T-helper 17 cell (primary cell): ENCODE results near the gene GPR42. TPM values are rescaled to one million over a fixed set of nuclear protein-coding genes. Genes with fewer than 3 reads are reported as not detected.
"Not testable (repeated sequence)": the region's sequence is repeated elsewhere in the genome, so short reads cannot be mapped to it uniquely, and the experiment has no call there.

ENCODE experiments used
- ATAC-seq: fragments of 150-1000 bp; cut with Tn5 transposase; 2 replicates; pipeline ENCODE4 v1.10.0; 2021; ENCODE audit warnings: mild to moderate bottlenecking, moderate library complexity
- DNase-seq, 3 donors: peaks; one replicate each; pipeline versions ENCODE4 v3.0.0 to v3.0.0-alpha.2; 2020 to 2021
- H3K9me3 ChIP-seq: one replicate; pipeline ENCODE4 v1.7.0; 2013; ENCODE audit warnings: low read length, mild to moderate bottlenecking; ENCODE audit not compliant: control insufficient read depth, poor library complexity, severe bottlenecking
- H3K27ac Mint-ChIP-seq: one replicate; pipeline ENCODE4 v1.8.0; 2022; ENCODE audit warnings: mild to moderate bottlenecking, moderate library complexity, mixed read lengths
- H3K27me3 Mint-ChIP-seq: one replicate; pipeline ENCODE4 v1.8.0; 2022; ENCODE audit warnings: mixed read lengths
- H3K36me3 Mint-ChIP-seq: one replicate; pipeline ENCODE4 v1.8.0; 2022; ENCODE audit warnings: low read depth, mixed read lengths
- H3K4me1 Mint-ChIP-seq: one replicate; pipeline ENCODE4 v1.8.0; 2022; ENCODE audit warnings: mild to moderate bottlenecking, mixed read lengths
- H3K4me3 Mint-ChIP-seq: one replicate; pipeline ENCODE4 v1.8.0; 2022; ENCODE audit warnings: mild to moderate bottlenecking, moderate library complexity, mixed read lengths
- total RNA-seq, 4 donors: library from RNA in 2 of 4; stranded (reverse) in 2 of 4; gene quantifications; one replicate each; pipeline ENCODE4 v1.2.3 and lab custom pipeline; 2022 to 2026

Gene GPR42
- total RNA-seq, 2 donors from 2014 or later = 0.20 TPM; not detected in 1

- H3K9me3 ChIP-seq = no peaks in the 10 kb centered on the region
- Mint-ChIP-seq H3K4me3 (no peak overlapping the region), H3K27ac (no peak overlapping the region), H3K4me1 (peaks cover 30% of the 10 kb centered on the region), H3K36me3 (no peaks in the 10 kb centered on the region), H3K27me3 (peaks cover 12% of the 10 kb centered on the region)
- no peak for DNase-seq
- no peak for ATAC-seq
Measured at GRCh38 chr19:35350591-35350990, 20.3 kb upstream of the GPR42 start.

- H3K36me3 Mint-ChIP-seq = peaks cover 2% of the 10 kb centered on the region
- no peak overlapping the region for H3K27ac Mint-ChIP-seq
- H3K9me3 ChIP-seq = no peaks in the 10 kb centered on the region
- DNase-seq (peak in 1 of 3 donors; percentile 3), ATAC-seq (no peak)
- H3K4me3 Mint-ChIP-seq = no peak overlapping the region
- peaks cover 4% of the 10 kb centered on the region for H3K27me3 Mint-ChIP-seq
- peaks cover 22% of the 10 kb centered on the region for H3K4me1 Mint-ChIP-seq
Measured at GRCh38 chr19:35351411-35352176, 19.3 kb upstream of the GPR42 start.

GRCh38 chr19:35352177-35352447 lies 18.8 kb upstream of the GPR42 start:
- no peak for DNase-seq
- ATAC-seq = no peak
- no peaks in the 10 kb centered on the region for H3K9me3 ChIP-seq
- peaks cover 2% of the 10 kb centered on the region for H3K36me3 Mint-ChIP-seq
- H3K27me3 Mint-ChIP-seq = peaks cover 4% of the 10 kb centered on the region
- no peak overlapping the region for H3K27ac Mint-ChIP-seq
- peaks cover 17% of the 10 kb centered on the region for H3K4me1 Mint-ChIP-seq
- H3K4me3 Mint-ChIP-seq = no peak overlapping the region

GRCh38 chr19:35352448-35353304 lies 18.2 kb upstream of the GPR42 start:
- H3K27me3 Mint-ChIP-seq = peaks cover 4% of the 10 kb centered on the region
- H3K36me3 Mint-ChIP-seq = peaks cover 2% of the 10 kb centered on the region
- ATAC-seq = peak; percentile 84
- no peak overlapping the region for H3K27ac Mint-ChIP-seq
- peaks cover 11% of the 10 kb centered on the region for H3K4me1 Mint-ChIP-seq
- H3K4me3 Mint-ChIP-seq = no peak overlapping the region
- H3K9me3 ChIP-seq = no peaks in the 10 kb centered on the region
- peak; percentile 44 to 53 (median 48) for DNase-seq

GRCh38 chr19:35353635-35354034 lies 17.2 kb upstream of the GPR42 start:
- no peaks in the 10 kb centered on the region for H3K9me3 ChIP-seq
- no peak overlapping the region for H3K4me3 Mint-ChIP-seq
- peaks cover 5% of the 10 kb centered on the region for H3K36me3 Mint-ChIP-seq
- H3K27ac Mint-ChIP-seq = no peak overlapping the region
- no peak for ATAC-seq
- peaks cover 13% of the 10 kb centered on the region for H3K4me1 Mint-ChIP-seq
- DNase-seq = no peak
- H3K27me3 Mint-ChIP-seq = peaks cover 12% of the 10 kb centered on the region

GRCh38 chr19:35354898-35355297 lies 16.0 kb upstream of the GPR42 start:
- H3K27ac Mint-ChIP-seq = no peak overlapping the region
- DNase-seq (no peak), ATAC-seq (no peak)
- peaks cover 5% of the 10 kb centered on the region for H3K36me3 Mint-ChIP-seq
- no peak overlapping the region for H3K4me3 Mint-ChIP-seq
- peaks cover 7% of the 10 kb centered on the region for H3K27me3 Mint-ChIP-seq
- H3K4me1 Mint-ChIP-seq = peaks cover 10% of the 10 kb centered on the region
- no peaks in the 10 kb centered on the region for H3K9me3 ChIP-seq

- DNase-seq (no peak), ATAC-seq (no peak)
- H3K27me3 Mint-ChIP-seq = peaks cover 8% of the 10 kb centered on the region
- peak overlapping the region; percentile 37 for H3K27ac Mint-ChIP-seq
- H3K4me1 Mint-ChIP-seq = peaks cover 10% of the 10 kb centered on the region
- H3K4me3 Mint-ChIP-seq = no peak overlapping the region
- no peaks in the 10 kb centered on the region for H3K9me3 ChIP-seq
- H3K36me3 Mint-ChIP-seq = peaks cover 5% of the 10 kb centered on the region
Measured at GRCh38 chr19:35355791-35356460, 14.9 kb upstream of the GPR42 start.

GRCh38 chr19:35357867-35358573 lies 12.8 kb upstream of the GPR42 start, which contains the start of gene FFAR3:
Gene FFAR3, plus strand, starts transcription at chr19:35358460. Its CDS starts 431 bp downstream, at chr19:35358891.
- peaks cover 27% of the 10 kb centered on the region for H3K27me3 Mint-ChIP-seq
- peaks cover 5% of the 10 kb centered on the region for H3K36me3 Mint-ChIP-seq
- ATAC-seq (peak; percentile 54), DNase-seq (no peak)
- H3K4me1 Mint-ChIP-seq = peaks cover 6% of the 10 kb centered on the region
- peak within 1 kb of the TSS; percentile 67 for H3K27ac Mint-ChIP-seq
- H3K4me3 Mint-ChIP-seq = peak within 1 kb of the TSS; percentile 85
- no peaks in the 10 kb centered on the region for H3K9me3 ChIP-seq

GRCh38 chr19:35358834-35359233 lies 12.0 kb upstream of the GPR42 start:
- not testable (repeated sequence) for H3K4me1 Mint-ChIP-seq, H3K36me3 Mint-ChIP-seq, H3K27ac Mint-ChIP-seq, ATAC-seq, H3K4me3 Mint-ChIP-seq, H3K9me3 ChIP-seq, DNase-seq
- peaks cover 27% of the 10 kb centered on the region for H3K27me3 Mint-ChIP-seq

- H3K9me3 ChIP-seq, H3K27ac Mint-ChIP-seq, DNase-seq, H3K36me3 Mint-ChIP-seq, H3K4me3 Mint-ChIP-seq, ATAC-seq, H3K4me1 Mint-ChIP-seq: not testable (repeated sequence)
- peaks cover 27% of the 10 kb centered on the region for H3K27me3 Mint-ChIP-seq
Measured at GRCh38 chr19:35359395-35359794, 11.5 kb upstream of the GPR42 start.

- not testable (repeated sequence) for H3K4me1 Mint-ChIP-seq, H3K4me3 Mint-ChIP-seq, ATAC-seq, H3K27ac Mint-ChIP-seq, H3K9me3 ChIP-seq, DNase-seq, H3K36me3 Mint-ChIP-seq
- H3K27me3 Mint-ChIP-seq = peaks cover 32% of the 10 kb centered on the region
Measured at GRCh38 chr19:35360081-35360480, 10.8 kb upstream of the GPR42 start.

- H3K27ac Mint-ChIP-seq = no peak overlapping the region
- H3K4me1 Mint-ChIP-seq = peaks cover 8% of the 10 kb centered on the region
- no peak for ATAC-seq
- H3K4me3 Mint-ChIP-seq = no peak overlapping the region
- no peaks in the 10 kb centered on the region for H3K9me3 ChIP-seq
- H3K36me3 Mint-ChIP-seq = peaks cover 4% of the 10 kb centered on the region
- H3K27me3 Mint-ChIP-seq = peaks cover 40% of the 10 kb centered on the region
- no peak for DNase-seq
Measured at GRCh38 chr19:35360880-35361420, 9.9 kb upstream of the GPR42 start.
